ENCODE data around the gene RASA1.

DNA sequence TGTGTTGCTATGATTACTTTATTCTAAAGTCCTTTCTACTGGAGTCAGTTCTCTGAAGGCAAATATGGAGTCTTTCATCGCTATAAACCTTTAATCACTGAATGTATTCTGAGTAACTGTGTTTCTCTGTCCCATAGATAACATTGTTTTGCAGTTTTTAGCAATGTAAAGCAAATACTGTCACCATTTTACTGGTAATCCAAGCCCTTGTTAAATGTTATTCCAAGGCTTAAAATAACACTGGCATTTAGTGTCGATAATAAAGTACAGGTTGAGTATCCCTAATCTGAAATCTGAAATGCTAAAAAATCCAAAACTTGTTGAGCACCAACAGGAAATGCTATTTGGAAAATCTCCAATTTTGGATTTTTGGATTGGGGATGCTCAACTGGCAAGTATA lies 120.4 kb downstream of the RASA1 start:
- TF ChIP-seq POLR2A (IDR thresholded peaks at IDR 0.05; ENCODE audit: extremely low read depth, insufficient read length), result no peak
- TF ChIP-seq, protein P1, sequence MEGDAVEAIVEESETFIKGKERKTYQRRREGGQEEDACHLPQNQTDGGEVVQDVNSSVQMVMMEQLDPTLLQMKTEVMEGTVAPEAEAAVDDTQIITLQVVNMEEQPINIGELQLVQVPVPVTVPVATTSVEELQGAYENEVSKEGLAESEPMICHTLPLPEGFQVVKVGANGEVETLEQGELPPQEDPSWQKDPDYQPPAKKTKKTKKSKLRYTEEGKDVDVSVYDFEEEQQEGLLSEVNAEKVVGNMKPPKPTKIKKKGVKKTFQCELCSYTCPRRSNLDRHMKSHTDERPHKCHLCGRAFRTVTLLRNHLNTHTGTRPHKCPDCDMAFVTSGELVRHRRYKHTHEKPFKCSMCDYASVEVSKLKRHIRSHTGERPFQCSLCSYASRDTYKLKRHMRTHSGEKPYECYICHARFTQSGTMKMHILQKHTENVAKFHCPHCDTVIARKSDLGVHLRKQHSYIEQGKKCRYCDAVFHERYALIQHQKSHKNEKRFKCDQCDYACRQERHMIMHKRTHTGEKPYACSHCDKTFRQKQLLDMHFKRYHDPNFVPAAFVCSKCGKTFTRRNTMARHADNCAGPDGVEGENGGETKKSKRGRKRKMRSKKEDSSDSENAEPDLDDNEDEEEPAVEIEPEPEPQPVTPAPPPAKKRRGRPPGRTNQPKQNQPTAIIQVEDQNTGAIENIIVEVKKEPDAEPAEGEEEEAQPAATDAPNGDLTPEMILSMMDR (IDR thresholded peaks at IDR 0.05; ENCODE audit: low read depth, low read length), result no peak
- no peak for TF ChIP-seq MYC (IDR thresholded peaks at IDR 0.05; ENCODE audit: low read depth, low read length)
